GM21390 (cell line): ENCODE results near the gene H2AZ1.

Source experiments
- ATAC-seq: cut with Tn5 transposase; IDR thresholded peaks from one replicate; pipeline ENCODE4 v1.9.1; 2021; ENCODE audit not compliant: unreplicated experiment

Gene H2AZ1

DNA sequence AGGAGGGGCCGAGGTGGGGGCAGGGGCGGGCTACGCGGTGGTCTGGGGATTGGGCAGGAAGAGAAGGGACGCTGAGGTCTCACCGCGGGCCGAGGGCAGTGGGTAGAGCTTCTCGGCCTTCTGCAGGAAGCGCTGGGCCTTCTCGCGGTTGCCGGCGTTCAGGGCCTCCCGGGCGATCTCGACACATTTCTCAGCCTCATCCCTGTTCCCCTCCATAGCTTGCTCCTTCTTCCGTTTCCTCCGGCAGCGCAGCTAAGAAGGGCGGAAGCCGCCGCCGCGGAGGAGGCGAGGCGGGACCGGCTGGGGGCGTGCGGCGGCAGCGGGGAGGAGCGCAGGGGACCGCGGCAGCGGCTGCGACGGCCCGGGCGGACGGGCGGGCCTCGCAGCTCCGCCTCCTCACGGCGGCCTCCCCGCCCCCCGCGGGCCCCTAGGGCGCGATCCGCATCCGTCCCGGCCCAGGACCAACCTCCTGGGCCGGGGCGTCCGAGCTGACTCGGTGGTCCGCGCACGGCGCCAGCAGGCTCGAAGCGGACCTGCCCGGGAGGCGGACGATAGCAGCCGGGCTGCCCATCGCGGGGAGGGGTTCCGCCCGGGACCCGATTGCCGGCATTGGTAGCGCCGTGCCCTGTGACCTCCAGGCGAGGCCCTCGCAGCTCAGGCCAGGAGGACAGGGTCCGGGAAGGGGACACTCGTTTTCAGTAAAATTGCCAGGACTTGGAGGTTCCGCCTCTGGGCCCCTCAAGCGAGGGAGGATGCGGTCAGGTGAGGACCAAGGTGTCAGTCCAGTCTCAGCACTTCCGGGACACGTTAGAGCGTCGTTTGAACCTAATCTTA lies 3.5 kb downstream of the H2AZ1 start, which contains the start of gene DNAJB14:
Gene DNAJB14 (minus strand): TSS at position 263 of the 834 bp plus-strand sequence. CDS start 47 bp downstream, at position 216.
- peak; percentile 36 for ATAC-seq

DNA sequence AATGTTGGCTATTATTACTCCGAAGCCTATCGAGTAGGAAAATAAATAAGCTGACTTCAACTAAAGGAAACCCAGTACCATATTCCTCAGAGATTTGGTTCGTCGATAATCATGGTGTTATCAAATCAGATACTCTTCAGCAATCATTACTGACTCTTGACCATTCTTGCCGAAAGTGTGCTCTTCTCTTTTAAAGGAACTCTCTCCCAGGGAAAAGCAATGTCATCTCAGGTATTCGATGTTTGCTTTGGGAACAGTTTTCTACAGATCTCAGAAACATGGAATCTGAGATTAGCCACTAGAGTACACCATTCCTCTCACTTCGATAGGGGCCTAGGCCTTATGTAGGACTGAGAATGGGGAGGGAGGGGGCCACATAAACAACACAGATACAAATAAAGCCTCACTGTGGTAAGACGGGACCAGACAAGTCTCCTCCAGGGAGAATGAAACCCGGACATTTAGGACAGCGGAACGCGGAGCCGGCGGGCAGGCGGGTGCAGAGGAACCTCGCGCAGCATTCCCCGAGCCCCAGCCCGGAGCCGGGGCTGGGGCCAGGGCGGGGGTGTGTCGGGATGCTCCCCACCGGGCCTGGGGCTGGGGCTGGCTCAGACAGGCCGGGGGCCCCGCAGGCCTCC lies 4.2 kb downstream of the H2AZ1 start:
- ATAC-seq: peak; percentile 2

- no peak for ATAC-seq
Measured at GRCh38 chr4:99943904-99944437, 6.1 kb downstream of the H2AZ1 start.

DNA sequence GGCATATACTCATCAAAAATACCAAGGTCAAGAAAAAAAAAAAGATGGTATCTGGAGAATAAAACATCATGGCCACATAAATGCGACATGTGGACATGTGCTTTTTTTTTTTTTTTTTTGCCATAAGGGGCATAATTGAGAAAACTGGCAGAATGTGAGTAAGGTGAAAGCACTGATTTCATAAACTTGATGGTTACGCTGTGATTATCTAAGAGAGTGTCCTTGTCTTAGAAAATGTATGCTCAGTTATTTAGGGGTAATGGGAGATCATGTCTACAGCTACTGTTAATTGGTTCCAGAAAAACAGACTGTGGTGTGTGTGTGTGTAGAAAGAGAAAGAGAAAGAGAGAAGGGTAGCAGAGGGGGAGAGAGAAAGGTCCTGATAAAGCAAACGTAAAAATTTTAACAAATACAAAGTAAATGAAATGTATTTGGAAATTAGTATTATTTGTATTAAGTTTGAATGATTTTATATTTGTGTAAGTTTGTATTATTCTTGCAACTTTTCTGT lies 11.8 kb downstream of the H2AZ1 start:
- ATAC-seq: no peak

DNA sequence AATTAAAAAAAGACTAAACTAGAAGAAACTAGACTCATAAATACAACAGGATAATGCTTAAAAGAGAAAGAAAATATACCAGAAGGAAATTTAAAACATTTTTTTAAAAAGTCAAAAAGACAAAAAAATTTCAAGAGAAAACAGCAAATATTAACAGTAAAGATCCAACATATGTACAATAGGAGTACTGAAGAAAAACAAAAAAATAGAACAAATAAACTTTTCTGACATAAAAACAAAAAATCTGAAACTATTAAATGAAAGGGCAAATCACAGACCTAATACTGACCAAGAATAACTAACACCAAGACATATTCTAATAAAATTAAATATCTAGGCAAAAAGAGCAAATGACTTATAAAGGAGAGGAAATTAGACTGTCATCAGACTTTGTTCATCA lies 15.2 kb downstream of the H2AZ1 start:
- no peak for ATAC-seq

- ATAC-seq: no peak
Measured at GRCh38 chr4:99927566-99927965, 22.5 kb downstream of the H2AZ1 start.

DNA sequence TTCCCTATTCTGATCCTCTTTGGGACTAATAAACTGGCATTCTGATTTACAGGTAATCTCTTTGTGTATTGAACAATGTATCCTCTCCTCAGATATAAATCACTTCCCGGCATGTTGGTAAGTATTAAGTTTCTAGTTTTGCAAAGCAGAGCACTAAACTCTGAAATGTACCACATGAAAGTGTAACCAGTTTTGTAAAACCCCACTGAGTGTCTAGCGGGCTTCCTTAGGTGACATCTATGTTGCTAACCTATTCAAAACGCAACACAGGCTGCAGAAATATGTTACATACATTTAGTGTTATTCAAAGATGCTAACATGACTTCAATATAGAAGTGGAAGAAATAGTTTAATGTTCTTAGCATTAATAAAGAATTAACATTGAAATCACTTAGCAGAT lies 28.9 kb downstream of the H2AZ1 start:
- no peak for ATAC-seq

DNA sequence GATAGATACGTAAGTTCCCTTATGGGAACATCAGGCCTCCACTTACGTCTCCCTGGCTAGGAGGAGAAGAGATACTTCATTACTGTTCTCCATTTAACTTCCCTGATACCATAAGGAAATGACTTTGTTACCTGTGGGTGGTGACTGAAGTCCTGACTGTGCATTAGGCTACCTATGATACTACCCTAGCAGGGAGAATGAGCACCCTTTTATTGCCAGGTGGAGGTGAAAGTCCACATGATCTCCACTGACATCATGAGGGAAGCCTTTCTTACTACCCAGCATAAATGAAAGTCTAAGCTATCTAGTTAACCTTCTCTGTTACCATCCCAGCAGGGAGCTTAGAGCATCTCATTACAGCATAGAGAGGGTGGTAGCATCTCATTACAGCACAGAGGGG lies 31.4 kb downstream of the H2AZ1 start:
- no peak for ATAC-seq

DNA sequence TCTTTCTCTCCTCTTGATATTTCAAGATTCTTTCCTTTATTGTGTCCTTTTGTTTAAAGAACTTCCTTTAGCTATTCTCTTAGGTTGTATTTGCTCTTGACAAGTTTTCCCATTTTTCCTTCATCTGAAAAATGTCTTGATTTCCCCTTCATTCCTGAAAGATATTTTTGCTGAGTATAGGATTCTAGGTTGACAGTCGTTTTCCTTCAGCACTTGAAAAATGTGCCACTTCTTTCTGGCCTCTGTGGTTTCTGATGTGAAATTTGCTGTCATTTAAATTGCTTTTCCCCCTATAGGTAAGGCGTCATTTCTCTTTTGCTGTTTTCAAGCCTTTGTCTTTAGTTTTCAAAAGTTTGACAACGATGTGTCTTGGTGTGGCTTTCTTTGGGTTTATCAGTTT lies 32.5 kb downstream of the H2AZ1 start:
- no peak for ATAC-seq

GRCh38 chr4:99915449-99915848 lies 34.6 kb downstream of the H2AZ1 start:
- ATAC-seq: no peak
